Measurements from ENCODE around the gene GCH1.

DNA sequence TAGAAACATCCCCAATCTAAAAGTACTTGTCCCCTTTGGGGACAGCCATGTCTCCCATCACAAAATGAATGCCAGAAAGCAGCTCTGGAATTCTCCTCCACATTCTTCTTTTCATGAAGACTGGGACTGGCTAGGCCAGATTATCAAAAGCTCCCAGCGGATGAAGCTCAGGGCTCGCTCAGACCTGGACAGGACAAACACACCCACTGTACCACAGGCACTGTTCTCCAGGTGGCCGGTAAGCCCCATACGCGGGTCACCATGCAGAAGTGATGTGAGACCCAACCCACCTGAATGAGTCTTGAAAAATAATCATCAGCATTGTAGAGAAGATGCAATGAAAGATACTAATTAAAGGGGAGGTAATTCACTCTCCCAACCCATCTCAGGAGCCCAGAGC, 85.1 kb downstream of the GCH1 start:
- TF ChIP-seq POLR2A (IDR thresholded peaks at IDR 0.05) = no peak
- TF ChIP-seq, protein P1, sequence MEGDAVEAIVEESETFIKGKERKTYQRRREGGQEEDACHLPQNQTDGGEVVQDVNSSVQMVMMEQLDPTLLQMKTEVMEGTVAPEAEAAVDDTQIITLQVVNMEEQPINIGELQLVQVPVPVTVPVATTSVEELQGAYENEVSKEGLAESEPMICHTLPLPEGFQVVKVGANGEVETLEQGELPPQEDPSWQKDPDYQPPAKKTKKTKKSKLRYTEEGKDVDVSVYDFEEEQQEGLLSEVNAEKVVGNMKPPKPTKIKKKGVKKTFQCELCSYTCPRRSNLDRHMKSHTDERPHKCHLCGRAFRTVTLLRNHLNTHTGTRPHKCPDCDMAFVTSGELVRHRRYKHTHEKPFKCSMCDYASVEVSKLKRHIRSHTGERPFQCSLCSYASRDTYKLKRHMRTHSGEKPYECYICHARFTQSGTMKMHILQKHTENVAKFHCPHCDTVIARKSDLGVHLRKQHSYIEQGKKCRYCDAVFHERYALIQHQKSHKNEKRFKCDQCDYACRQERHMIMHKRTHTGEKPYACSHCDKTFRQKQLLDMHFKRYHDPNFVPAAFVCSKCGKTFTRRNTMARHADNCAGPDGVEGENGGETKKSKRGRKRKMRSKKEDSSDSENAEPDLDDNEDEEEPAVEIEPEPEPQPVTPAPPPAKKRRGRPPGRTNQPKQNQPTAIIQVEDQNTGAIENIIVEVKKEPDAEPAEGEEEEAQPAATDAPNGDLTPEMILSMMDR (IDR thresholded peaks at IDR 0.05) = no peak

Measured in lower leg skin (tissue), 3 donors.